ENCODE measurements around the gene RGL1. TPM values are rescaled to one million over a fixed set of nuclear protein-coding genes. Genes with fewer than 3 reads are reported as not detected.

RGL1 gene
- total RNA-seq, 3 donors from 2014 or later (not counting 1 experiment from before 2014, with no cell fraction given) = 0.16 to 0.52 (median 0.40) TPM

DNA sequence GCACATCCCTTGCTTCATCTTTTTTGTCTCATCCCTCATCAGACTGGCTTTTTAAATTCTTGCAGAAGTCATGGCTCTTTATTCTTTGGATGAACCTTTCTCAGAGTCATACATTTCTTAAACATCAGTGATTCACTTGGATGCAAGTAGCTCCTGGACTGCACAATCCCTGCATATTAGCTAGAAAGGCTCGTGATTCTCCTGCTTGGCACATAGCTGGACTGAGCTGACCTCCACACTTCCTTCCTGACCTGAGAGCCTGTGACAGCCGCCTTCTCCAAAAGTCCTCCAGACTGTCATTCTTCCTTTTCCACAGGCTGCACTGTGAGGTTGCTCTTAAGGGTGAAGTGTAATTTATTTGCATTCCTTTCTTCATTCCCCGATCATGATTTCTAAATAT, 109.4 kb downstream of the RGL1 start:
- no peak overlapping the region for H3K27ac Mint-ChIP-seq
- no peaks in the 10 kb centered on the region for H3K36me3 Mint-ChIP-seq
- Histone ChIP-seq H3K9me3 (ENCODE audit: control insufficient read depth, insufficient read depth, low read length) (no peaks in the 10 kb centered on the region), H3K27me3 (ENCODE audit: control insufficient read depth, insufficient read depth, low read length) (no peaks in the 10 kb centered on the region), H3K27ac (ENCODE audit: low read length) (no peak overlapping the region), H3K36me3 (ENCODE audit: control insufficient read depth, insufficient read depth, low read length) (no peaks in the 10 kb centered on the region), H3K4me3 (ENCODE audit: low read length) (no peak overlapping the region), H3K4me1 (ENCODE audit: control insufficient read depth, insufficient read depth, low read length) (peaks cover 7% of the 10 kb centered on the region)
- TF ChIP-seq, protein P1, sequence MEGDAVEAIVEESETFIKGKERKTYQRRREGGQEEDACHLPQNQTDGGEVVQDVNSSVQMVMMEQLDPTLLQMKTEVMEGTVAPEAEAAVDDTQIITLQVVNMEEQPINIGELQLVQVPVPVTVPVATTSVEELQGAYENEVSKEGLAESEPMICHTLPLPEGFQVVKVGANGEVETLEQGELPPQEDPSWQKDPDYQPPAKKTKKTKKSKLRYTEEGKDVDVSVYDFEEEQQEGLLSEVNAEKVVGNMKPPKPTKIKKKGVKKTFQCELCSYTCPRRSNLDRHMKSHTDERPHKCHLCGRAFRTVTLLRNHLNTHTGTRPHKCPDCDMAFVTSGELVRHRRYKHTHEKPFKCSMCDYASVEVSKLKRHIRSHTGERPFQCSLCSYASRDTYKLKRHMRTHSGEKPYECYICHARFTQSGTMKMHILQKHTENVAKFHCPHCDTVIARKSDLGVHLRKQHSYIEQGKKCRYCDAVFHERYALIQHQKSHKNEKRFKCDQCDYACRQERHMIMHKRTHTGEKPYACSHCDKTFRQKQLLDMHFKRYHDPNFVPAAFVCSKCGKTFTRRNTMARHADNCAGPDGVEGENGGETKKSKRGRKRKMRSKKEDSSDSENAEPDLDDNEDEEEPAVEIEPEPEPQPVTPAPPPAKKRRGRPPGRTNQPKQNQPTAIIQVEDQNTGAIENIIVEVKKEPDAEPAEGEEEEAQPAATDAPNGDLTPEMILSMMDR (IDR thresholded peaks at IDR 0.05) = no peak
- H3K27me3 Mint-ChIP-seq (ENCODE audit: low read depth in 2 of 2) = peaks cover 0 to 6% of the 10 kb centered on the region in 2 donors
- no peaks in the 10 kb centered on the region for H3K9me3 Mint-ChIP-seq
- ATAC-seq = no peak
- 83% methylated on average over 2 of the region's 3 CpGs for WGBS (ENCODE audit: insufficient coverage)
- no peak for DNase-seq
- intact Hi-C loops (cut with micrococcal nuclease) = no loop called here
- H3K4me3 Mint-ChIP-seq = no peak overlapping the region
- peaks cover 10 to 16% of the 10 kb centered on the region in 2 donors for H3K4me1 Mint-ChIP-seq

DNA sequence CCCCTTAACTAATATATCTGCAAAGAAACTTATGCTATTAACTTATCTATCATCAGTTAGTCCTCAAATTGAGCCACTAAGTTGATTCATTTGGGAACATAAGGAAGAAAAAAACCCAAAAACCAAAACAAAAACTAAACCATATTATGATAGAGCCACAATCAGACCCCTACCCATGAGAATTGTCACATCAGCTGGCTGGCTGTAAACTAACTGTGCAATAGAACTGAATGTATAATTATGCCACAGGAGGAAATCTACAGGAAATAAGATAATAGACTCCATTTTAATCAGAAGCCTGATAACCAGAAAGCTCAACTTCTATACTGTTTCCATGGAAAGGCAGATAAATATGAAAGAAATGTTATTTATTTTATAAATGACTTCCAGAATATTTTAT, 110.0 kb downstream of the RGL1 start:
- H3K27ac Mint-ChIP-seq = no peak overlapping the region

DNA sequence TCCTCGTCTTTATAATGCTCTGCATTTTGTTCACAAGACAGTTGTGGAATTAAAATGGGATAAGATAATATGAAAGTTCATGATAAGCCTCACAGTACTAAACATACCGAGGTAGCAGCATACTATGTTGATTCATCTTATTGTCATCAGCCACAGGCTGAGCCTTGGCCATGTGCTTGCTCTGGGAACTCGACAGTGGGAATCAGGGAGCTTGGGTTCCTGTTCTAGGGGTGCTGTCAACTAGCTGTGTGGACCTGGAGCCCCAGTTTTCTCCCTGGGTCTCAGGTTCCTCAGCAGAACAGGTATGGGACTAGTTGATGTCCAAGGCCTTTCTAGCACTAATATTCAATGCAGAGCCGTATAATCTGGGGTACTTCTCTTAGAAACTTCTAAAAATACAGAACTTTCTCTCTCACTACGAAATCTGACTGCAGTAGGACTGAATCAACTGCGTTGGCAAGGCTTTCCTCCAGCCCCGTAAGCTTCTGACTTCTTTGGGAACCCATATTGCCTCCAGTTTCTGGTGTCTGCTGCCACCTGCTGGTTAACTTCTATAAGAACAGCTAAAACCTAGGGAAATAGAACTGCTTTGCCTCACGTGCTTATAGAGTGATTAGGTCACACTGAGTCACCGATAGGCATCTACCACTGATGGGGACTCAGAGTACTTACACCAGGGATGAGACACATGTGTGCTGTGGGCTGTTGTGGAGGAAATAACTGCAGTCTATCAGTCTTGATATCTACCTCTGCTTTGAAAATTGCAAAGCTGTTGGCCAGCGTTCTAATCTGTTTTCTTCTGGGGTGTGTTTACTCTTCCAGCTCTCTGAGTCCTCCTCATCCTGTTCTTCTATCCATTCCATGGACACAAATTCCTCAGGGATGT, 110.9 kb downstream of the RGL1 start:
- TF ChIP-seq, protein P1 (IDR thresholded peaks at IDR 0.05) = peak; percentile 86
- DNase-seq = peak; percentile 32 to 90
- Mint-ChIP-seq H3K27me3 (ENCODE audit: low read depth in 2 of 2) (peaks cover 0 to 6% of the 10 kb centered on the region in 2 donors), H3K9me3 (no peaks in the 10 kb centered on the region), H3K36me3 (no peaks in the 10 kb centered on the region), H3K4me3 (no peak overlapping the region), H3K27ac (peak overlapping the region in 1 of 2 donors; percentile 62), H3K4me1 (peaks cover 10 to 16% of the 10 kb centered on the region in 2 donors)
- Histone ChIP-seq H3K36me3 (ENCODE audit: control insufficient read depth, insufficient read depth, low read length) (no peaks in the 10 kb centered on the region), H3K4me3 (ENCODE audit: low read length) (no peak overlapping the region), H3K4me1 (ENCODE audit: control insufficient read depth, insufficient read depth, low read length) (peaks cover 7% of the 10 kb centered on the region), H3K27ac (ENCODE audit: low read length) (no peak overlapping the region), H3K9me3 (ENCODE audit: control insufficient read depth, insufficient read depth, low read length) (no peaks in the 10 kb centered on the region), H3K27me3 (ENCODE audit: control insufficient read depth, insufficient read depth, low read length) (no peaks in the 10 kb centered on the region)
- intact Hi-C loops (cut with micrococcal nuclease) = loop anchor here (1.0 to 5.0 kb wide), 2 partner anchors 261 to 634 kb away; no protein-coding TSS in a partner anchor
- WGBS (ENCODE audit: insufficient coverage) = 21% methylated on average over 9 of the region's 10 CpGs
- peak; percentile 89 to 96 (median 94) for ATAC-seq

More for the DNA sequence above, 110.0 kb downstream of the RGL1 start:
- TF ChIP-seq, protein P1 (IDR thresholded peaks at IDR 0.05) = no peak
- no peak overlapping the region for H3K4me3 Mint-ChIP-seq
- DNase-seq (no peak), ATAC-seq (no peak)
- H3K27me3 ChIP-seq (ENCODE audit: control insufficient read depth, insufficient read depth, low read length) = no peaks in the 10 kb centered on the region
- no peaks in the 10 kb centered on the region for H3K36me3 Mint-ChIP-seq
- no peaks in the 10 kb centered on the region for H3K9me3 ChIP-seq (ENCODE audit: control insufficient read depth, insufficient read depth, low read length)
- H3K36me3 ChIP-seq (ENCODE audit: control insufficient read depth, insufficient read depth, low read length) = no peaks in the 10 kb centered on the region
- peaks cover 0 to 6% of the 10 kb centered on the region in 2 donors for H3K27me3 Mint-ChIP-seq (ENCODE audit: low read depth in 2 of 2)
- peaks cover 7% of the 10 kb centered on the region for H3K4me1 ChIP-seq (ENCODE audit: control insufficient read depth, insufficient read depth, low read length)
- intact Hi-C loops (cut with micrococcal nuclease) = loop anchor here (5.0 kb wide), 1 partner anchor 633 kb away; no protein-coding TSS in a partner anchor
- no peak overlapping the region for H3K4me3 ChIP-seq (ENCODE audit: low read length)
- H3K9me3 Mint-ChIP-seq = no peaks in the 10 kb centered on the region
- no peak overlapping the region for H3K27ac ChIP-seq (ENCODE audit: low read length)
- peaks cover 10 to 16% of the 10 kb centered on the region in 2 donors for H3K4me1 Mint-ChIP-seq

All from natural killer cell (primary cell).